ENCODE measurements around the gene USP12.

The USP12 gene

GRCh38 chr13:27024074-27024461 is 147.5 kb downstream of the USP12 start:
- H3K27me3 ChIP-seq = peaks cover 0 to 4% of the 10 kb centered on the region in 2 donors
- H3K36me3 ChIP-seq = no peaks in the 10 kb centered on the region
- no peak for TF ChIP-seq CTCF (IDR thresholded peaks at IDR 0.05)
- H3K4me3 ChIP-seq = no peak overlapping the region
- H3K9me3 ChIP-seq = no peaks in the 10 kb centered on the region
- no peak for DNase-seq
- intact Hi-C loops (cut with DNase I; ENCODE audit: low total_unique reads) = no loop called here
- no peak overlapping the region for H3K27ac ChIP-seq
- no peaks in the 10 kb centered on the region for H3K4me1 ChIP-seq

- no peak overlapping the region for H3K27ac ChIP-seq
- TF ChIP-seq CTCF (IDR thresholded peaks at IDR 0.05) = no peak
- DNase-seq = no peak
- H3K4me1 ChIP-seq = no peaks in the 10 kb centered on the region
- peaks cover 0 to 4% of the 10 kb centered on the region in 2 donors for H3K27me3 ChIP-seq
- H3K9me3 ChIP-seq = no peaks in the 10 kb centered on the region
- intact Hi-C loops (cut with DNase I; ENCODE audit: low total_unique reads) = no loop called here
- H3K4me3 ChIP-seq = no peak overlapping the region
- H3K36me3 ChIP-seq = no peaks in the 10 kb centered on the region
Measured at GRCh38 chr13:27023385-27024073, 148.1 kb downstream of the USP12 start.

- no peak overlapping the region for H3K27ac ChIP-seq
- H3K4me1 ChIP-seq = no peaks in the 10 kb centered on the region
- peaks cover 0 to 4% of the 10 kb centered on the region in 2 donors for H3K27me3 ChIP-seq
- H3K36me3 ChIP-seq = no peaks in the 10 kb centered on the region
- no peak for DNase-seq
- intact Hi-C loops (cut with DNase I; ENCODE audit: low total_unique reads) = no loop called here
- no peaks in the 10 kb centered on the region for H3K9me3 ChIP-seq
- TF ChIP-seq CTCF (IDR thresholded peaks at IDR 0.05) = no peak
- H3K4me3 ChIP-seq = no peak overlapping the region
Measured at GRCh38 chr13:27022571-27023311, 148.9 kb downstream of the USP12 start.

- Histone ChIP-seq H3K36me3 (no peaks in the 10 kb centered on the region), H3K9me3 (no peaks in the 10 kb centered on the region), H3K4me1 (no peaks in the 10 kb centered on the region), H3K27ac (no peak overlapping the region), H3K4me3 (no peak overlapping the region), H3K27me3 (peaks cover 0 to 2% of the 10 kb centered on the region in 2 donors)
- no peak for TF ChIP-seq CTCF (IDR thresholded peaks at IDR 0.05)
- no peak for DNase-seq
- intact Hi-C loops (cut with DNase I; ENCODE audit: low total_unique reads) = no loop called here
Measured at GRCh38 chr13:27020415-27020814, 151.2 kb downstream of the USP12 start.

GRCh38 chr13:27018882-27019281 is 152.7 kb downstream of the USP12 start:
- Histone ChIP-seq H3K9me3 (no peaks in the 10 kb centered on the region), H3K4me1 (no peaks in the 10 kb centered on the region), H3K4me3 (no peak overlapping the region), H3K36me3 (no peaks in the 10 kb centered on the region), H3K27ac (no peak overlapping the region), H3K27me3 (peaks cover 0 to 9% of the 10 kb centered on the region in 2 donors)
- intact Hi-C loops (cut with DNase I; ENCODE audit: low total_unique reads) = no loop called here
- TF ChIP-seq CTCF (IDR thresholded peaks at IDR 0.05) = no peak
- DNase-seq = no peak

Measured in tibial artery (tissue), 4 donors.